Bronchial epithelial cell (primary cell): ENCODE data around the gene GRAMD1C. TPM values are rescaled to one million over a fixed set of nuclear protein-coding genes. Genes with fewer than 3 reads are reported as not detected.

ENCODE experiments used
- DNase-seq: peaks from one replicate; pipeline ENCODE4 v3.0.0-alpha.2; 2010; ENCODE audit warnings: low read depth
- FAIRE-seq: peaks from 2 replicates; lab custom pipeline; 2011; peaks lifted over from hg19 to GRCh38; lab: Jason Lieb, UNC
- H3K27me3 ChIP-seq: 2 replicates; pipeline ENCODE4 v1.5.1; 2011; ENCODE audit warnings: low read length; ENCODE audit not compliant: control insufficient read depth, insufficient read depth
- H3K36me3 ChIP-seq: 2 replicates; pipeline ENCODE4 v1.5.1; 2011; ENCODE audit warnings: low read length; ENCODE audit not compliant: control insufficient read depth, insufficient read depth
- H3K4me3 ChIP-seq: 2 replicates; pipeline ENCODE4 v1.5.1; 2011; ENCODE audit warnings: mild to moderate bottlenecking, low read depth, low read length, control low read depth
- total RNA-seq: library from RNA; depleted of rRNA; stranded (reverse); fragments of >200 nt; gene quantifications from 2 replicates; pipeline ENCODE4 v1.2.1, GENCODE V29; 2014
- TF ChIP-seq, protein P1 (sequence below): IDR thresholded peaks from 2 replicates; pipeline ENCODE4 v1.5.1; 2011; ENCODE audit warnings: mild to moderate bottlenecking, moderate library complexity, low read length, control low read depth, inconsistent platforms; ENCODE audit not compliant: insufficient read depth, severe bottlenecking

GRAMD1C gene
- total RNA-seq, 1 donor from 2014 or later = 1.1 TPM

DNA sequence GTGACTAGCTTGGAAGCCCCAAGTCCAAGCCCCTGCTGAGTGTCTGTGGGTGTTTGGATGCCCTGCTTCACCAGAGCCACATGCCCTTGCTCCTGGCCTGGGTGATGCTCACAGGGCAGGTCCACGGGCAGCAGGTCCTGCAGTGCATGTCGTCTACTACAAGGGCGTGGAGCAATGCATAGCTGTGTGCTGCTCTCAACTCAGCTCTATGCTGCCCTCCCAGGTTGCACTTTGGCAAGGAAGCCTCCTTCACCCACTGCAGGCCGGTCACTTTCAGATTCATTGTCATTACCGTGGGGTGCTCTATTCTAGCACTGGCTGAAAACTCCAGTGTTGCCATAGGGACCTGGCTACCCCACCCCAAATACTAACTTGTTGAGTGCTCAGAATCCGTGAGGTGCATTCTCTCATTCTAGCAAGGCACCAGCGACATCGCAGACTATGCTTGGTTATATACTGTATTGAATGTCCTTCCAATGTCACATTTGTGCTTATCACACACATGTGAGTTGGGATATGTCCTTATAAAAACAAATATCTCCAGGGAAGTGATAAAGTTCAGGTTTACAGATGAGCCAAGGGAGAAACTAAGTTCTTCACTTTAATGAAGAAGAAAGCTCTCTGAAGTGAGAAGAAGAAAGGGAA is 51.8 kb downstream of the GRAMD1C start:
- no peaks in the 10 kb centered on the region for H3K36me3 ChIP-seq
- TF ChIP-seq, protein P1, sequence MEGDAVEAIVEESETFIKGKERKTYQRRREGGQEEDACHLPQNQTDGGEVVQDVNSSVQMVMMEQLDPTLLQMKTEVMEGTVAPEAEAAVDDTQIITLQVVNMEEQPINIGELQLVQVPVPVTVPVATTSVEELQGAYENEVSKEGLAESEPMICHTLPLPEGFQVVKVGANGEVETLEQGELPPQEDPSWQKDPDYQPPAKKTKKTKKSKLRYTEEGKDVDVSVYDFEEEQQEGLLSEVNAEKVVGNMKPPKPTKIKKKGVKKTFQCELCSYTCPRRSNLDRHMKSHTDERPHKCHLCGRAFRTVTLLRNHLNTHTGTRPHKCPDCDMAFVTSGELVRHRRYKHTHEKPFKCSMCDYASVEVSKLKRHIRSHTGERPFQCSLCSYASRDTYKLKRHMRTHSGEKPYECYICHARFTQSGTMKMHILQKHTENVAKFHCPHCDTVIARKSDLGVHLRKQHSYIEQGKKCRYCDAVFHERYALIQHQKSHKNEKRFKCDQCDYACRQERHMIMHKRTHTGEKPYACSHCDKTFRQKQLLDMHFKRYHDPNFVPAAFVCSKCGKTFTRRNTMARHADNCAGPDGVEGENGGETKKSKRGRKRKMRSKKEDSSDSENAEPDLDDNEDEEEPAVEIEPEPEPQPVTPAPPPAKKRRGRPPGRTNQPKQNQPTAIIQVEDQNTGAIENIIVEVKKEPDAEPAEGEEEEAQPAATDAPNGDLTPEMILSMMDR = peak; percentile 35
- peak; percentile 18 for FAIRE-seq
- DNase-seq = no peak
- H3K27me3 ChIP-seq = no peaks in the 10 kb centered on the region
- no peak overlapping the region for H3K4me3 ChIP-seq

DNA sequence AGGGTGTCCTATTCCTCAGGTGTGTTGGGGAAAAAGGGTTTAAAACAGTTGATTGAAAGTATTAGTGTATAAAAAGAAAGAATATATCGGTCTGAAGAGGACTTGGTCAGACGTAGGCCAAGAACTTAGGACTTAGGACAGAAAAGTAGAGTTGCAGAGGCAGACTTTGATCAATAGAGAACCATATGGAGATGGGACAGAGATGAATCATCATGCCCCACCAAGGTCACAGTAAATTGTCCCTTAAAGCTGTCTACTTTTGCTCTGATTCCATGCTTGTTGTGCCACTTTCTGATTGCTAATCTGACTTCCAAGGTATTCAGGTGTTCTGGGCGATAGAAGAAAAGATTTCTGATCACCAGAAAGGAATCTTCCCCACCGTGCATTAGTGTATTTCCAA is 56.3 kb downstream of the GRAMD1C start:
- DNase-seq (no peak), FAIRE-seq (no peak)
- TF ChIP-seq, protein P1 = no peak
- no peak overlapping the region for H3K4me3 ChIP-seq
- H3K36me3 ChIP-seq = no peaks in the 10 kb centered on the region
- no peaks in the 10 kb centered on the region for H3K27me3 ChIP-seq

DNA sequence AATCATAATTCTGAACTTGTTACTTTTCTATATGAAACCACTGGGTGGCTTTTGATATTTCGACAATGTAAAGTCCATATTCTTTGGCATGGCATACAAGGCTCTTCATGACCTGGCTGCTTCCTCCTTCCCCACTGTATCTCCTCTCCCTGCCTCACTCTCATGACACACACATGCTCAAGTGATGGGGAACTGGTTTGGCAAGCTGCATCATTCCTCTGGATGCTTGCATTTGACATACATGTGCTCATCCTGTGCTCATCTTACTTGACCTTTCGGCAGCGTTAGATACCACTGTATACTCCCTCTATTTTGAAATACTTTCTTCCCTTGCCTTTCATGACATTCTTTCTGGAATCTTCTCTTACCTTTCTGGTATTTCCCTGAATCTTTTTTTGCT is 57.4 kb downstream of the GRAMD1C start:
- Histone ChIP-seq H3K4me3 (no peak overlapping the region), H3K27me3 (no peaks in the 10 kb centered on the region), H3K36me3 (no peaks in the 10 kb centered on the region)
- DNase-seq (peak; percentile 40), FAIRE-seq (no peak)
- TF ChIP-seq, protein P1 = no peak

DNA sequence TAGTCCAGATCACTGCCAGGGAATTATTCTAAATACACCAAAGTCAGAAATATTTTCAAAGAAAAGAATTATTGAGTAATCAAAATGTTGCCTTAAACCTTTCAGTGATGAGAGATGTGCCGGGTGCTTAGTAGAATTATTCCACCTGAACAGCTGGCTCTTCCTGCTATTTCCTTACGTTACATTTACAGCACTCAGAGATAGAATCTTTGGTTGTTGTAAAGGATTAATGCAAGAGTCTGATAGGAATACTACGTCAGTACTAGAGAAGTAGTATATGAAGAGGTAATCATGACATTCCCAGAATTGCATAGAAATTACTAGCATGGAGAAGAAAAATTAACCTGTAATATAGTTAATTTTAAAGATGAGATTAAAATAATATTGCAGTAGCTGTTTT is 58.3 kb downstream of the GRAMD1C start:
- DNase-seq (no peak), FAIRE-seq (no peak)
- no peaks in the 10 kb centered on the region for H3K27me3 ChIP-seq
- H3K4me3 ChIP-seq = peak overlapping the region; percentile 25
- no peaks in the 10 kb centered on the region for H3K36me3 ChIP-seq
- TF ChIP-seq, protein P1 = no peak

DNA sequence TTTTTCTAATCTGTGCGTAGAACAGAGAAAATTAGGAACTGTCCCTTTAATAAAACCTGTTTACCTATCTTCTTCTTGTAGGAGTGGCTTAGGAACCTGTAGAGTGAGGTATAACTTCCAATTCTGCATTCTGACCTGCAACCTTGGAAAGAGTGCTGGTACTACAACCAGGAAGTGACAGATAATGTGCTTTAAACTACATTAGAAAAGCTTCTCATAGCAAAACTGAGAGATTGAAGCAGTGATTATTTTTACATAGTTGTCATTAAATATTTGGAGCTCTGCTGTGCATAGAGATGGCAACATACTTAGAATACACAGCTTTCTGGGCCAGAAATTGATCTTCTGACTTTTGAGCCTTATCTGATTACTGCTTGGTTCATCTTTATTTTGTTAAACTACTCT is 58.8 kb downstream of the GRAMD1C start:
- TF ChIP-seq, protein P1 = no peak
- no peak for FAIRE-seq
- no peaks in the 10 kb centered on the region for H3K36me3 ChIP-seq
- peak overlapping the region; percentile 25 for H3K4me3 ChIP-seq
- H3K27me3 ChIP-seq = no peaks in the 10 kb centered on the region
- peak; percentile 74 for DNase-seq

DNA sequence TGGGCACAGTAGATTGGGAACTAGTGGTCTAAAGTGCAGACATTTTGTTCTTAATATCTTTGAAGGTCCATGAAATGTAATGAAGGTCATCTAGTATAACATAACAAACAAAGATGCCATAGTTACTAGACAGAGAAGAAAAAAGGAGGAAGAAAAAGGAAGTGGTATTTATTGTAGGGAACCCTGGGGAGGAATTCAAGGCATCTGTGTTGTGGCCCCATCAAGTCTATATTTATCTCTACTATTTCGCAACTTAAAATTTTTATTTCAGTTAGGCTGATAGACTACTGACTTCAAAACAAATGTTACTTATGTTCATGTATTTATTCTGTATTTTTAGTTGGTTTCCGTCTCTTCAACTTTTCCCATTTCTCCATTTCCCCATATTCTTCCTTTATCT is 60.3 kb downstream of the GRAMD1C start:
- DNase-seq = no peak
- Histone ChIP-seq H3K27me3 (no peaks in the 10 kb centered on the region), H3K36me3 (no peaks in the 10 kb centered on the region), H3K4me3 (no peak overlapping the region)
- no peak for FAIRE-seq
- TF ChIP-seq, protein P1 = no peak
